Skeletal muscle tissue (tissue), 4 donors: ENCODE measurements around the gene CYLD. TPM values are rescaled to one million over a fixed set of nuclear protein-coding genes. Genes with fewer than 3 reads are reported as not detected.

ENCODE experiments used
- H3K27ac ChIP-seq: one replicate; pipeline ENCODE4 v1.7.0; 2013; ENCODE audit warnings: mild to moderate bottlenecking, low read depth, low read length, inconsistent platforms
- H3K27me3 ChIP-seq, 3 donors: one replicate each; pipeline ENCODE4 v1.7.0; 2013; ENCODE audit warnings: low read length in 3 of 3; ENCODE audit not compliant: control insufficient read depth in 3 of 3, insufficient read depth in 3 of 3
- H3K36me3 ChIP-seq, 3 donors: one replicate each; pipeline ENCODE4 v1.7.0; 2013; ENCODE audit warnings: low read length in 3 of 3; ENCODE audit not compliant: control insufficient read depth in 3 of 3, insufficient read depth in 3 of 3
- H3K4me1 ChIP-seq, 3 donors: one replicate each; pipeline ENCODE4 v1.7.0; 2013; ENCODE audit warnings: low read length in 3 of 3, mild to moderate bottlenecking in 3 of 3; ENCODE audit not compliant: control insufficient read depth in 3 of 3, insufficient read depth in 3 of 3
- H3K4me3 ChIP-seq, 3 donors: one replicate each; pipeline ENCODE4 v1.7.0; 2013; ENCODE audit warnings: low read length in 3 of 3
- H3K9ac ChIP-seq, 3 donors: one replicate each; pipeline ENCODE4 v1.7.0; 2013; ENCODE audit warnings: low read length in 3 of 3, mild to moderate bottlenecking in 3 of 3, moderate library complexity in 2 of 3, low read depth in 1 of 3
- H3K9me3 ChIP-seq, 3 donors: one replicate each; pipeline ENCODE4 v1.7.0; 2013; ENCODE audit warnings: low read length in 3 of 3; ENCODE audit not compliant: control insufficient read depth in 3 of 3
- total RNA-seq: library from RNA; depleted of rRNA; stranded (reverse); fragments of >200 nt; gene quantifications from one replicate; pipeline ENCODE4 v1.2.3, GENCODE V29; 2014
- donor health status: Osteomylitis.

CYLD gene
- total RNA-seq, 1 donor from 2014 or later: 32.4 TPM

DNA sequence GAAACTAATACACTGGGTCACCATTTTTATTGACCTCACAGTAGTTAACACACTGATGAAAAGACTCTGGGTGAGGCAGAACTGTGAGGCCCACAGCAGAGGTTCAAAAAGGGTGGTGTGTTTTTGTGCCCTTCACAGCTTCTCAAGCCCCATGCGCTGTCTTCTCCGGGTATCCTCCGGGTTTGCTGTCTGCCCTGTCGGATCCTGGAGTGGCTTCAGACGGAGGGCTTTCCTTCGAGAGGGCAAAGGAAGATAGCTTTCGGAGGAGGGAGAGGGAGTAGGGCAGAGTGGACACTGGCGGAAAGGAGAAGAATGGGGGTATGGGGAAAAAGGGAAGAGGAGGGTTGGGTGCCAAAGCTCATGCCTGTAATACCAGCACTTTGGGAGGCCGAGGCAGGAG, 80.8 kb downstream of the CYLD start:
- Histone ChIP-seq H3K4me1 (no peaks in the 10 kb centered on the region), H3K27ac (no peak overlapping the region), H3K27me3 (peaks cover 0 to 2% (median 0%) of the 10 kb centered on the region in 3 donors), H3K9me3 (no peaks in the 10 kb centered on the region), H3K9ac (no peak overlapping the region), H3K36me3 (no peaks in the 10 kb centered on the region), H3K4me3 (no peak overlapping the region)

- Histone ChIP-seq H3K9ac (no peak overlapping the region), H3K27me3 (no peaks in the 10 kb centered on the region), H3K9me3 (no peaks in the 10 kb centered on the region), H3K4me1 (no peaks in the 10 kb centered on the region), H3K36me3 (no peaks in the 10 kb centered on the region), H3K27ac (no peak overlapping the region), H3K4me3 (no peak overlapping the region)
Measured at GRCh38 chr16:50826797-50827316, 85.0 kb downstream of the CYLD start.

- no peaks in the 10 kb centered on the region for H3K4me1 ChIP-seq
- no peak overlapping the region for H3K9ac ChIP-seq
- no peaks in the 10 kb centered on the region for H3K36me3 ChIP-seq
- no peak overlapping the region for H3K27ac ChIP-seq
- no peaks in the 10 kb centered on the region for H3K27me3 ChIP-seq
- no peak overlapping the region for H3K4me3 ChIP-seq
- H3K9me3 ChIP-seq: no peaks in the 10 kb centered on the region
Measured at GRCh38 chr16:50828164-50828702, 86.3 kb downstream of the CYLD start.

DNA sequence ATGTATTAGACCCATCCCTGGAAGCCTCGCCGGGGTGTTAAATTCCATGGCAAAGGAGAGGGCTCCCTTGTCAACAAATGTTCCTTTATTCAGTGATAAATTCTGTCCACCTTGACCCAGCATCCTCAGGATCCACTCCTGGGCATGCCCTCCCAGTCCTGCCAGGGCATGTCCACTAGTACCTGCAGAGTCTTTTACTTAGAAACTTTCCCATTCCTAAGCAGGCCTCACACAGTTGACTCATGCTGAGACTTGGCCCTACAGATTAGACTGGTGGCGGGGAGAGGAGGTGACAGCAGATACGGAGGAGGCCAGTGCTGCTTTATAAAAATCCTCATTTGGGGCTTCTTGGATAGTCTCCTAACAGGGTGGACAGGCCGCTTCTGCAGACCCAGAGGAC, 88.8 kb downstream of the CYLD start:
- H3K4me3 ChIP-seq: no peak overlapping the region
- no peaks in the 10 kb centered on the region for H3K9me3 ChIP-seq
- H3K27me3 ChIP-seq: peaks cover 2 to 10% (median 2%) of the 10 kb centered on the region in 3 donors
- no peak overlapping the region for H3K9ac ChIP-seq
- H3K4me1 ChIP-seq: no peaks in the 10 kb centered on the region
- no peaks in the 10 kb centered on the region for H3K36me3 ChIP-seq
- no peak overlapping the region for H3K27ac ChIP-seq

DNA sequence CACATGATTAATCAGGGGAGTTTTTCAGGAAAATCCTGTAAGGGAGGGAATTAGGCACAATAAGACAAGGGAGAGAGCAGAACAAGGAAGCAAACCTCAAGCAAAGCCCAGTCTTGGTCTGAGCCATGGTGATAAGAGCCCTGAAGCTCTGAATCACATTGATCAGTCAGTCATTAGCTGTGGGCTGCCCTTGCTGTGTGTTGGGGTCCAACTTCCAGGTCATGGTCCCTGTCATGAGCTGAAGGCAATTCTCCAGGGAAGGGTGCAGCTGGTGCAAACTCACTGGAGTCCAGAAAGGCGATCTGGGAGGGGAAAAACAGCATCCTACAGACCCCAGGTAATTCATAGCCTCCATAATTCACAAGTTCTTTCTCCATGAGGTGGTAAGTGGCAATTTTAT, 89.9 kb downstream of the CYLD start:
- H3K9ac ChIP-seq: no peak overlapping the region
- peaks cover 2 to 11% (median 3%) of the 10 kb centered on the region in 3 donors for H3K27me3 ChIP-seq

DNA sequence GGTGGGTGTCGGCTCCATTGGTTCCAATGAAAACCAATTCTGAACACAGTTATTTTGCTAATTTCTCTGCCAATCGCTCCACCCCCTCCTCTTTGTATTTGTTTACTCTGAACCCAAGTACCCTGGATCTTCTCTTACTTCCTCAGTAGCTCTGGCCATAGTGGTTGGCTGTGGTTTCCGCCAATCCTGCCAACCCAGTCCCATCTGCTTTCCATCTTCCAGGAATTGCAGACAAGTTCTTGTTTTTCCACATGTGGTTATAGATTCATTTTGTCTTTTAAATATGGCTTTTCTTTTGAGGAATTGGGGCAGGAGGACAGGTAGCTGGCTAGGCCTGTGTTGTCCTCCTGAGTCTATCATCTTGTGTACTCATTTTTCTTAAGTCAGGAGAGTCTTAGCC, 92.0 kb downstream of the CYLD start:
- H3K4me3 ChIP-seq: no peak overlapping the region
- no peaks in the 10 kb centered on the region for H3K9me3 ChIP-seq
- no peaks in the 10 kb centered on the region for H3K4me1 ChIP-seq
- no peaks in the 10 kb centered on the region for H3K36me3 ChIP-seq
- peaks cover 2 to 11% (median 3%) of the 10 kb centered on the region in 3 donors for H3K27me3 ChIP-seq
- no peak overlapping the region for H3K9ac ChIP-seq
- H3K27ac ChIP-seq: no peak overlapping the region

More for the DNA sequence above, 89.9 kb downstream of the CYLD start:
- no peak overlapping the region for H3K27ac ChIP-seq
- no peaks in the 10 kb centered on the region for H3K4me1 ChIP-seq
- H3K4me3 ChIP-seq: no peak overlapping the region
- no peaks in the 10 kb centered on the region for H3K36me3 ChIP-seq
- no peaks in the 10 kb centered on the region for H3K9me3 ChIP-seq

DNA sequence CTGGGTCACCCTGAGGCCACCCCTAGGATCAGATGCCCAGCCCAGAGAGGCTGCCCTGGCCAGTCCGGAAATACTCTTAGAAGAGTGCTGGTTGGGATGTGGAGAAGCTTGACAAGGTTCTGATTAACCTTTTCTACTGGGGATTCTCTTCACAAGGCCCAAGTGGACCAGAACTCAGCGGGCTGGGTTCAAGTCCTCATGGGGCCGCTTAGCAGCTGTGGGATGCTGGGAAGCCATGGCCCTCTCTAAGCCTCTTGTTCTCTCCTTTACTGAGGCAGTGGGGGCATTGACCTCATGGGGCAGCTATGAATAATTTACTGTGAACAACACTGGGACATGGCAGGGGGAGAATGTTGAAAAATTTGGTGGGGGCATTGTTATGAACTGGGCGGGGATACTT, 92.8 kb downstream of the CYLD start:
- H3K9me3 ChIP-seq: no peaks in the 10 kb centered on the region
- no peak overlapping the region for H3K9ac ChIP-seq
- H3K36me3 ChIP-seq: no peaks in the 10 kb centered on the region
- no peak overlapping the region for H3K27ac ChIP-seq
- peaks cover 2 to 11% (median 3%) of the 10 kb centered on the region in 3 donors for H3K27me3 ChIP-seq
- H3K4me3 ChIP-seq: no peak overlapping the region
- H3K4me1 ChIP-seq: no peaks in the 10 kb centered on the region

DNA sequence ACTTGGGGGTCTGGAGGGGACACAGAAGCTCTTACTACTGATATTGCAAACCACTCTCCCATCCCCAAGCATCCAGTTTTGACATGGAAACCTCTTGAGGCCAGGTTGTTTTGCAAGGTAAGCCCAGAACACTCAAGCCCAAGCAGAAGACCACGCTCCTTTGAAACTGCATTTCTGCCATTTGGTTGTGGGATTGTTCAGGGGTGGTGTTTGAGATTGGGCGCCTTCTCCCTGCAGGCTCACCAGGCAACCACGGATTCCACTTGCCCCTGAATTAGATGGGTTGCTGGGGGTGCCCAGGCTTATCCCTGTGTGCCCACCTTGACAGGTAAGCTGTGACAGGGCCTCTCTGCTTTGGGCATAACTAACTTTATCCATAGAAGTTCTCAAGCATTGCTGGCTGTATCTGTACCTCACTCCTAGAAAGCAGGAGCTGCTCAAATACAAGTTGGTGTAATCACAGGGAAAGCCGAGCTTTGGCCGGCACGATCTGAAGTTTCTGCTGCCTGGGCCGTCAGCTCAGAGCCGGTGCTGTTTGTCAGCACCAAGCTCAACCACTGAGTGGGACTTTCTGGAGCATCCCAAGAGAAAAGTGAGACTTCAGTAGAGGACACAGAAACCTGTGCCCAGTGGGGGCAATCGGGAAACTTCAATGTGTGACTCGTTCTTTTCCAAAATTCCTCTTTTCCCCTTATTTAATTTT, 93.6 kb downstream of the CYLD start:
- Histone ChIP-seq H3K4me3 (no peak overlapping the region), H3K36me3 (no peaks in the 10 kb centered on the region), H3K27me3 (peaks cover 9 to 19% (median 10%) of the 10 kb centered on the region in 3 donors), H3K9ac (no peak overlapping the region), H3K9me3 (no peaks in the 10 kb centered on the region), H3K27ac (no peak overlapping the region), H3K4me1 (no peaks in the 10 kb centered on the region)

DNA sequence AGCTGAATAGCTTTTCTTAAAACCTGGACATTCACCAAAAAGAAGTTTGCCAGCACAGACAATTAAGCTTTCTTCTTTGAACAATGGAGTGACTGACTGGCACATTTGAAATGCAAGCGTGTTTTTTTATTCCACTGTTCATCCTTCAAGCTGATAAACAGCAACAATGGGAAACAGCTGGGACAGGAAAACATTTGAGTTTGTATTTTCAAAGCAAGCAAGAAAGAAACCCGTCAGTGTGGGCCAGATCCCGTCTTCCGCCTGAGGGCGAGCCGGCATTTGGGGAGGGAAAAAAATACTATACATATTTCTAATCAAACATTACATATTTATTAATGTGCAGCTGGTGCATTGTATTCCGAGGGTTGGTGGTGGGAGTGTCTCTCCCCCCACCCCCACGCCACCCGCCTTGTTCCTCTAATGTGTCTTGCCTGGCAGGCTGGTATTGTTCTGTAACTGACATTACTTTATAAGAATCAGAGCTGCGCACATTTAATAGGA, 94.3 kb downstream of the CYLD start:
- Histone ChIP-seq H3K27ac (no peak overlapping the region), H3K27me3 (peaks cover 14 to 25% (median 15%) of the 10 kb centered on the region in 3 donors), H3K9ac (no peak overlapping the region), H3K4me3 (no peak overlapping the region), H3K4me1 (peaks cover 0 to 4% (median 2%) of the 10 kb centered on the region in 3 donors), H3K36me3 (no peaks in the 10 kb centered on the region), H3K9me3 (no peaks in the 10 kb centered on the region)

- Histone ChIP-seq H3K27me3 (peaks cover 23 to 33% (median 26%) of the 10 kb centered on the region in 3 donors), H3K4me3 (no peak overlapping the region), H3K36me3 (no peaks in the 10 kb centered on the region), H3K9ac (no peak overlapping the region), H3K27ac (no peak overlapping the region), H3K9me3 (no peaks in the 10 kb centered on the region), H3K4me1 (peaks cover 0 to 4% (median 2%) of the 10 kb centered on the region in 3 donors)
Measured at GRCh38 chr16:50837324-50837723, 95.4 kb downstream of the CYLD start.
